HepG2 (cell line): Measurements from ENCODE around the gene CNR2. TPM values are rescaled to one million over a fixed set of nuclear protein-coding genes. Genes with fewer than 3 reads are reported as not detected.

ENCODE experiments used
- ATAC-seq: fragments of 200-7000 bp; cut with Tn5 transposase; 3 replicates; pipeline ENCODE4 v1.9.1; 2020; ENCODE audit warnings: mild to moderate bottlenecking, moderate library complexity
- BruUV-seq: library from RNA; stranded (reverse); fragments of 400-500 nt; replicated peaks from 2 replicates; lab custom pipeline; 2021; lab: Mats Ljungman, UMichigan
- CTCF ChIA-PET: fragments of 300-600 bp; formaldehyde crosslinking; extraction: SDS; loops from one replicate; lab custom pipeline; 2021; ENCODE audit warnings: low total read pairs, inconsistent platforms, low intra/inter-chr PET ratio; lab: Yijun Ruan, JAX
- POLR2A ChIA-PET: fragments of 350-600 bp; sonication (Branson Sonifier 250); formaldehyde crosslinking; loops from one replicate; lab custom pipeline; 2020; ENCODE audit warnings: antibody characterized with exemption, inconsistent platforms; lab: Yijun Ruan, JAX
- DNase-seq: peaks from one replicate; pipeline ENCODE4 v3.0.0-alpha.2; 2015; ENCODE audit warnings: low spot score
- FAIRE-seq: peaks from 3 replicates; lab custom pipeline; 2011; peaks lifted over from hg19 to GRCh38; lab: Jason Lieb, UNC
- H2AFZ ChIP-seq: one replicate; pipeline ENCODE4 v1.6.1; 2011; ENCODE audit warnings: low read length, inconsistent platforms
- H3K27ac ChIP-seq: fragments of 300-600 bp; 3 replicates; pipeline ENCODE4 v1.8.0; 2011; ENCODE audit warnings: mixed run types, mild to moderate bottlenecking, mixed read lengths, low read length, inconsistent platforms; ENCODE audit not compliant: insufficient read depth; ENCODE audit errors: extremely low read length
- H3K27me3 ChIP-seq, 2 experiments: fragments of 200-600 bp in 1 of 2; 2 replicates in 1 of 2; 3 replicates in 1 of 2; pipeline versions ENCODE4 v1.6.0 to v1.8.0; 2011; ENCODE audit warnings: low read length in 2 of 2, mild to moderate bottlenecking in 2 of 2, moderate library complexity in 2 of 2, inconsistent platforms in 1 of 2; ENCODE audit not compliant: insufficient read depth in 2 of 2, control insufficient read depth in 1 of 2
- H3K36me3 ChIP-seq, 2 experiments: fragments of 200-600 bp in 1 of 2; replicated peaks in 1 of 2; 2 replicates in 1 of 2; 3 replicates in 1 of 2; pipeline versions ENCODE4 v1.5.1 to v1.8.0; 2011; ENCODE audit warnings: low read length in 2 of 2, inconsistent platforms in 1 of 2; ENCODE audit not compliant: insufficient read depth in 2 of 2, control insufficient read depth in 1 of 2
- H3K4me1 ChIP-seq: 2 replicates; pipeline ENCODE4 v1.5.1; 2012; ENCODE audit warnings: low read length, inconsistent platforms; ENCODE audit not compliant: insufficient read depth
- H3K4me2 ChIP-seq: 2 replicates; pipeline ENCODE4 v1.6.0; 2011; ENCODE audit warnings: low read depth, low read length, inconsistent platforms
- H3K4me3 ChIP-seq, 3 experiments: fragments of 200-600 bp in 1 of 3; sonication (generic), shearing (Covaris generic) in 1 of 3; replicated peaks in 1 of 3; 2 replicates each; pipeline ENCODE4 v1.5.1; 2011 to 2016; ENCODE audit warnings: low read length in 3 of 3, inconsistent platforms in 2 of 3, low read depth in 2 of 3, mild to moderate bottlenecking in 2 of 3, control low read depth in 1 of 3, mixed read lengths in 1 of 3; ENCODE audit not compliant: insufficient read depth in 1 of 3
- H3K79me2 ChIP-seq: one replicate; pipeline ENCODE4 v1.6.1; 2011; ENCODE audit warnings: low read length, inconsistent platforms; ENCODE audit not compliant: insufficient read depth
- H3K9ac ChIP-seq: 2 replicates; pipeline ENCODE4 v1.6.0; 2011; ENCODE audit warnings: mild to moderate bottlenecking, low read depth, low read length, inconsistent platforms; ENCODE audit not compliant: insufficient read depth
- H3K9me3 ChIP-seq: 2 replicates; pipeline ENCODE4 v1.5.1; 2012; ENCODE audit warnings: mild to moderate bottlenecking, low read length
- H4K20me1 ChIP-seq: 2 replicates; pipeline ENCODE4 v1.6.0; 2011; ENCODE audit warnings: inconsistent platforms, mild to moderate bottlenecking, low read length, moderate library complexity; ENCODE audit not compliant: insufficient read depth
- ATAD3A ChIP-seq: sonication (generic); formaldehyde crosslinking; IDR thresholded peaks from 2 replicates; pipeline ENCODE4 v1.4.0; 2020; ENCODE audit warnings: missing genetic modification reagents
- ESRRA ChIP-seq: sonication (generic); formaldehyde crosslinking; IDR thresholded peaks from 2 replicates; pipeline ENCODE4 v1.5.1; 2020; ENCODE audit warnings: mild to moderate bottlenecking, low read depth, missing genetic modification reagents
- FOXK1 ChIP-seq: sonication (generic); formaldehyde crosslinking; IDR thresholded peaks from 2 replicates; pipeline ENCODE4 v1.4.0; 2020; ENCODE audit warnings: low read depth, missing genetic modification reagents, borderline replicate concordance
- GATAD2A ChIP-seq: IDR thresholded peaks from 2 replicates; pipeline ENCODE4 v1.6.1; 2016
- HDAC2 ChIP-seq: sonication (generic); formaldehyde crosslinking; IDR thresholded peaks from 2 replicates; pipeline ENCODE4 v1.4.0; 2020; ENCODE audit warnings: missing genetic modification reagents
- ISL2 ChIP-seq: sonication (generic); formaldehyde crosslinking; IDR thresholded peaks from 2 replicates; pipeline ENCODE4 v1.5.0; 2020; ENCODE audit warnings: missing genetic modification reagents
- JARID2 ChIP-seq: sonication (generic); formaldehyde crosslinking; IDR thresholded peaks from 2 replicates; pipeline ENCODE4 v1.8.1; 2023; ENCODE audit warnings: missing genetic modification reagents, inconsistent platforms; ENCODE audit not compliant: insufficient replicate concordance
- NR3C1 ChIP-seq: sonication (generic); formaldehyde crosslinking; IDR thresholded peaks from 2 replicates; pipeline ENCODE4 v1.4.0; 2020; ENCODE audit warnings: missing genetic modification reagents
- SCMH1 ChIP-seq: sonication (generic); formaldehyde crosslinking; IDR thresholded peaks from 2 replicates; pipeline ENCODE4 v1.9.0; 2021; ENCODE audit warnings: missing genetic modification reagents, mild to moderate bottlenecking, borderline replicate concordance
- SOX5 ChIP-seq: IDR thresholded peaks from 2 replicates; pipeline ENCODE4 v1.6.1; 2016; ENCODE audit warnings: borderline replicate concordance
- ZNF230 ChIP-seq: sonication (generic); formaldehyde crosslinking; IDR thresholded peaks from 2 replicates; pipeline ENCODE4 v1.4.0; 2020; ENCODE audit warnings: mild to moderate bottlenecking, missing genetic modification reagents
- ZNF639 ChIP-seq: conservative IDR thresholded peaks from 2 replicates; pipeline ENCODE4 v1.6.1; 2018; ENCODE audit warnings: missing genetic modification reagents
- ZNF737 ChIP-seq: sonication (generic); formaldehyde crosslinking; IDR thresholded peaks from 2 replicates; pipeline ENCODE4 v1.5.0; 2020; ENCODE audit warnings: missing genetic modification reagents, mild to moderate bottlenecking, borderline replicate concordance
- ZNF792 ChIP-seq: IDR thresholded peaks from 2 replicates; pipeline ENCODE4 v1.6.1; 2016
- ZNF891 ChIP-seq: sonication (generic); formaldehyde crosslinking; IDR thresholded peaks from 2 replicates; pipeline ENCODE4 v1.5.0; 2020; ENCODE audit warnings: mild to moderate bottlenecking, missing genetic modification reagents
- ZSCAN25 ChIP-seq: sonication (generic); formaldehyde crosslinking; IDR thresholded peaks from 2 replicates; pipeline ENCODE4 v1.8.0; 2022; ENCODE audit warnings: mild to moderate bottlenecking, missing genetic modification reagents
- WGBS: methylation state at CpG from one replicate; pipeline ENCODE4 v1.1.6; 2017; ENCODE audit warnings: low lambda C conversion rate; 5-methylcytosine and 5-hydroxymethylcytosine counted together
- in situ Hi-C: cut with HindIII; loops from 2 replicates; pipeline ENCODE4 v1.10.0; 2017; ENCODE audit warnings: low pct_unique_long_range_greater_than_20kb; ENCODE audit not compliant: extremely low pct_ligation_motif_present
- intact Hi-C: fragments of 100-400 bp; cut with micrococcal nuclease; formaldehyde crosslinking; loops from one replicate; pipeline ENCODE4 v1.10.0; 2022; ENCODE audit not compliant: unreplicated experiment
- polyA plus RNA-seq, 8 experiments: library from polyadenylated mRNA; depleted of rRNA in 3 of 8; stranded (reverse) in 7 of 8; unstranded in 1 of 8; fragments of >200 nt; fragmentation: Illumina TruSeq in 4 of 8; extraction: Trizol in 4 of 8; gene quantifications; 2 replicates each; pipeline versions ENCODE4 v1.2.1 to v1.2.3, GENCODE V29; 2011 to 2016; ENCODE audit warnings: low read depth in 4 of 8, missing spikeins in 1 of 8, mixed read lengths in 1 of 8; ENCODE audit not compliant: insufficient read depth in 1 of 8
- total RNA-seq, 5 experiments: library from RNA; depleted of rRNA; stranded (reverse); fragments of >200 nt; fragmentation: Illumina TruSeq; extraction: Trizol; gene quantifications; 2 replicates each; pipeline ENCODE4 v1.2.3, GENCODE V29; 2016; ENCODE audit warnings: low read depth in 1 of 5
- TF ChIP-seq, protein P1 (sequence below): sonication (generic); formaldehyde crosslinking; IDR thresholded peaks from 2 replicates; pipeline ENCODE4 v1.4.0; 2020; ENCODE audit warnings: low read depth, mild to moderate bottlenecking, missing genetic modification reagents

CNR2 gene
- total and polyA plus RNA-seq, 2 of the 13 experiments (the other 11 are each of a cell fraction or from before 2014, with no cell fraction given): not detected

- H3K4me2 ChIP-seq: no peak overlapping the region
- no peak overlapping the region for H2AFZ ChIP-seq
- no peak for DNase-seq
- intact Hi-C loops (no loop called here), in situ Hi-C loops (no loop called here)
- H3K27me3 ChIP-seq: peaks cover 3 to 15% of the 10 kb centered on the region in 2 experiments; a peak in 3 of 5 replicates
- ChIA-PET POLR2A (no interaction called here), CTCF (no interaction called here)
- no peak for TF ChIP-seq HDAC2 (CRISPR knock-in tag)
- TF ChIP-seq FOXK1: no peak
- TF ChIP-seq ZNF737 (CRISPR knock-in tag): no peak
- TF ChIP-seq GATAD2A (CRISPR knock-in tag): no peak
- TF ChIP-seq ZSCAN25: no peak
- no peak for TF ChIP-seq ATAD3A (CRISPR knock-in tag)
- no peak for TF ChIP-seq ZNF891 (CRISPR knock-in tag)
- no peak for TF ChIP-seq NR3C1
- TF ChIP-seq ZNF230 (CRISPR knock-in tag): no peak
- no peak for TF ChIP-seq ESRRA
- TF ChIP-seq ZNF639 (CRISPR knock-in tag): no peak
- no peak for TF ChIP-seq SCMH1 (CRISPR knock-in tag)
- no peak for TF ChIP-seq JARID2 (CRISPR knock-in tag)
- no peak for TF ChIP-seq SOX5
- TF ChIP-seq ZNF792 (CRISPR knock-in tag): no peak
- TF ChIP-seq, protein P1, sequence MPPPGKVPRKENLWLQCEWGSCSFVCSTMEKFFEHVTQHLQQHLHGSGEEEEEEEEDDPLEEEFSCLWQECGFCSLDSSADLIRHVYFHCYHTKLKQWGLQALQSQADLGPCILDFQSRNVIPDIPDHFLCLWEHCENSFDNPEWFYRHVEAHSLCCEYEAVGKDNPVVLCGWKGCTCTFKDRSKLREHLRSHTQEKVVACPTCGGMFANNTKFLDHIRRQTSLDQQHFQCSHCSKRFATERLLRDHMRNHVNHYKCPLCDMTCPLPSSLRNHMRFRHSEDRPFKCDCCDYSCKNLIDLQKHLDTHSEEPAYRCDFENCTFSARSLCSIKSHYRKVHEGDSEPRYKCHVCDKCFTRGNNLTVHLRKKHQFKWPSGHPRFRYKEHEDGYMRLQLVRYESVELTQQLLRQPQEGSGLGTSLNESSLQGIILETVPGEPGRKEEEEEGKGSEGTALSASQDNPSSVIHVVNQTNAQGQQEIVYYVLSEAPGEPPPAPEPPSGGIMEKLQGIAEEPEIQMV (CRISPR knock-in tag): no peak
- no peak for TF ChIP-seq ISL2 (CRISPR knock-in tag)
- H3K9me3 ChIP-seq: no peaks in the 10 kb centered on the region
- no peak overlapping the region for H3K27ac ChIP-seq
- no peak for ATAC-seq
- no peak overlapping the region for H3K4me3 ChIP-seq
- WGBS: 34% methylated on average over 3 of the region's 3 CpGs
- H3K9ac ChIP-seq: no peak overlapping the region
- no peaks in the 10 kb centered on the region for H3K4me1 ChIP-seq
- no peaks in the 10 kb centered on the region for H4K20me1 ChIP-seq
- no peaks in the 10 kb centered on the region for H3K36me3 ChIP-seq
- FAIRE-seq: no peak
- H3K79me2 ChIP-seq: no peaks in the 10 kb centered on the region
- BruUV-seq: no TSS peak
Measured at GRCh38 chr1:23896491-23896890, 16.7 kb downstream of the CNR2 start.
